ENCODE measurements around the gene LTBP1. TPM values are rescaled to one million over a fixed set of nuclear protein-coding genes. Genes with fewer than 3 reads are reported as not detected.

LTBP1 gene
- total and polyA plus RNA-seq, 12 donors: 6.2 to 47.2 (median 15.5) TPM

DNA sequence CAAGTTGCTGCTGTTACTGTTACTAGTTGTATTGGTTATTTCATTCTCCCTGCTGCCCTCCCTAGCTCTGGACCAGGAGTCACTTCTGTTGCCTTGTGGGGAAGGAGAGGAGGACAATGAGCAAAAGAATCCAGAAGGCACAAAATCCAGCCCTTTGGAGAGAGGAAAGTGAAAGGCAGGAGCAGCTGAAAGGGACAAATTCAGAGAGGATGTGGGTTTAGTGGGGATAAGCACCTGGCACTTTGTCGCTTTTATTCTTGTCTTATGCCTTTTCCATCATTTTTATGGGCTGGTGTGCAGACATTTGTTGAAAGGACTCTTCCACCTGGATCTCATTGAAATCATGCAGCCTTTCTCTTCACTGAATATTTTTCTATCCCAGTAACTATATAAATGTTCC lies 24.3 kb upstream of the LTBP1 start:
- TF ChIP-seq, protein P1, sequence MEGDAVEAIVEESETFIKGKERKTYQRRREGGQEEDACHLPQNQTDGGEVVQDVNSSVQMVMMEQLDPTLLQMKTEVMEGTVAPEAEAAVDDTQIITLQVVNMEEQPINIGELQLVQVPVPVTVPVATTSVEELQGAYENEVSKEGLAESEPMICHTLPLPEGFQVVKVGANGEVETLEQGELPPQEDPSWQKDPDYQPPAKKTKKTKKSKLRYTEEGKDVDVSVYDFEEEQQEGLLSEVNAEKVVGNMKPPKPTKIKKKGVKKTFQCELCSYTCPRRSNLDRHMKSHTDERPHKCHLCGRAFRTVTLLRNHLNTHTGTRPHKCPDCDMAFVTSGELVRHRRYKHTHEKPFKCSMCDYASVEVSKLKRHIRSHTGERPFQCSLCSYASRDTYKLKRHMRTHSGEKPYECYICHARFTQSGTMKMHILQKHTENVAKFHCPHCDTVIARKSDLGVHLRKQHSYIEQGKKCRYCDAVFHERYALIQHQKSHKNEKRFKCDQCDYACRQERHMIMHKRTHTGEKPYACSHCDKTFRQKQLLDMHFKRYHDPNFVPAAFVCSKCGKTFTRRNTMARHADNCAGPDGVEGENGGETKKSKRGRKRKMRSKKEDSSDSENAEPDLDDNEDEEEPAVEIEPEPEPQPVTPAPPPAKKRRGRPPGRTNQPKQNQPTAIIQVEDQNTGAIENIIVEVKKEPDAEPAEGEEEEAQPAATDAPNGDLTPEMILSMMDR (IDR thresholded peaks at IDR 0.05): no peak
- no peak for TF ChIP-seq POLR2A (IDR thresholded peaks at IDR 0.05)
- Histone ChIP-seq H3K9me3 (replicated peaks in 1 of 3) (no peaks in the 10 kb centered on the region), H3K4me1 (replicated peaks in 1 of 2) (no peaks in the 10 kb centered on the region), H3K27me3 (no peaks in the 10 kb centered on the region), H3K27ac (no peak overlapping the region), H3K36me3 (replicated peaks in 1 of 2) (no peaks in the 10 kb centered on the region), H3K4me3 (no peak overlapping the region)
- intact Hi-C loops (cut with DNase I): no loop called here
- 80 to 100% (median 90%) methylated on average over 1 of the region's 1 CpG for WGBS, 4 donors
- DNase-seq: no peak

DNA sequence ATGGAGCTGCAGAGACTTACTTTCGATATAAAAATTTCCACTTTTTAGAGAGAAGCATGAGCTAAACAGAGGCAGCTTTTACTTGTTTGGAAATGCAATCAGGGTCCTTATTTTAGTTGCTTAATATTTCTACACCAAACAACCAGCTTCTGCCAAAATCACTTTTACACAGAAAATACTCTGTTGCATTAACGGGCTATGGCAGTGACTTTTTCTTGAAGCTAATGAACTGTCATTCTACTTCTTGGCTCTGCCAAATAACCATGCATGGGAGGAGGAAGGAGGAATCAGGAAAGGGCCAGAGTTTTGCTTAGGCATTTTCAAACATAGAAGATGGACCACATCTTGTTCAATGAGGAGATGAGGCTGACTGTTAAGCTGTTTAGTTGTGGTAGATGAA lies 23.6 kb upstream of the LTBP1 start:
- no peak overlapping the region for H3K27ac ChIP-seq
- no peak overlapping the region for H3K4me3 ChIP-seq
- H3K27me3 ChIP-seq: no peaks in the 10 kb centered on the region
- WGBS, 4 donors: 85 to 91% (median 87%) methylated on average over 2 of the region's 2 CpGs
- no peaks in the 10 kb centered on the region for H3K9me3 ChIP-seq (replicated peaks in 1 of 3)
- intact Hi-C loops (cut with DNase I): no loop called here
- no peaks in the 10 kb centered on the region for H3K36me3 ChIP-seq (replicated peaks in 1 of 2)
- DNase-seq: no peak
- H3K4me1 ChIP-seq (replicated peaks in 1 of 2): no peaks in the 10 kb centered on the region
- TF ChIP-seq, protein P1 (IDR thresholded peaks at IDR 0.05): no peak
- TF ChIP-seq POLR2A (IDR thresholded peaks at IDR 0.05): no peak

DNA sequence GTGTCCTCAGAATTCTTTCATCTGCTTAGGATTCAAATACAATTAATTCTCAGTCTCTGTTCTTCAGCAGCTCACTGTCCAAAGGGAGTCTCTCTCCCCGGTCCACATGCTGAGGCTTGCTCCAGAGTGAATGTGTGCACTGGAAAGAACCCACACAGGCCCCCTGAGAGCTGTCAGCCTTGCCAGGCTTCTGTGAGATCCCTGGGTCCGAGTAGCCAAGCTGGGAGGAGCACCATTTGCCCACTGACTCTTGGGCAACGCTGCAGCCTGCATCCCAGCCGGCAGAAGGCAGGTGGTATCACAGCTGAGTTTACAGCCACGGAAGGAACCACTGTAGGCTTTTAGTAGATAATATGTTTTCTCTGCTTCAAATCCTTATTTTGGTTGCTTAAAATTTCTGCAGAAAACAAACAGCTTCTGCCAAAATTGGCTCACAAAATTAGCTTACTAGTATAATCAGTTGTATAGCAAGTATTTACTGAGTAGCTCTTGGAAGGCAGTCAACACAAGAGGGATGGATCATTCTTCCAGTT lies 21.4 kb upstream of the LTBP1 start:
- WGBS, 4 donors: 61 to 71% (median 69%) methylated on average over 5 of the region's 5 CpGs
- no peak for DNase-seq

DNA sequence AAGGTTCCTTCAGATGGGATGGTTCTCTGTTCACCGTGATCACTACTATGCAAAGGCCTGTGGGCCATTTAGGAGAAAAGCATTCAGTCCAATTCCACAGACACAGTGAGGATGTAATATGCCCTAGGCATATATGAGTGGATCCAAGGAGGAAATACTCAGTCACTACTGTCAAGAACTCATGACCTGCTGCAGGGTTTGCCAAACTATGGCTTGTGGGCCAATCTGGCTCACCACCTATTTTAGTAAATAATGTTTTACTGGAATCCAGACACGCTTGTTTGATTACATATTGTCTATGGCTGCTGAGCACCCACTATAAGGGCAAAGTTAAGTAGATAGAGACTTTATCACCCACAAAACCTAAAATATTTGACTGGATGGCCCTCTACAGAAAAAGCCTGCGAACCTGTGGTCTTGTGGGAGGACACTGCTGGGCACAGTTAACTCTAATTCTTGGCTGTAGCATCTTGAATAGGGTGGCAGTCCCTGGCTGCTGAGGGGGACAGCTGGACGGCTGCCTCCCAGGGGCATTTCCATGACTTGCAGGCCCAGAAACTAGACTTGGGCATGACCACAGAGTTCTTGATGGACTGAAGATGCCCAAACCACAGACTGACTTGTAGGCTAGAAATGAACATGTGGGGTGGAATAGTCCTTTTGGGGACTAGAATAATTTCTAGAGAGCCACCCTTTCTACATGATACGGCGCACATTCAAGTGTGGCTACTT lies 20.6 kb upstream of the LTBP1 start:
- Histone ChIP-seq H3K27ac (no peak overlapping the region), H3K9me3 (replicated peaks in 1 of 3) (no peaks in the 10 kb centered on the region), H3K36me3 (replicated peaks in 1 of 2) (no peaks in the 10 kb centered on the region), H3K27me3 (no peaks in the 10 kb centered on the region), H3K4me3 (no peak overlapping the region), H3K4me1 (replicated peaks in 1 of 2) (no peaks in the 10 kb centered on the region)
- intact Hi-C loops (cut with DNase I): no loop called here
- no peak for DNase-seq
- WGBS, 4 donors: 89 to 98% (median 93%) methylated on average over 5 to 6 of the region's 6 CpGs
- TF ChIP-seq, protein P1 (IDR thresholded peaks at IDR 0.05): no peak
- no peak for TF ChIP-seq POLR2A (IDR thresholded peaks at IDR 0.05)

More for the DNA sequence above, 21.4 kb upstream of the LTBP1 start:
- no peaks in the 10 kb centered on the region for H3K9me3 ChIP-seq (replicated peaks in 1 of 3)
- no peak for TF ChIP-seq POLR2A (IDR thresholded peaks at IDR 0.05)
- TF ChIP-seq, protein P1 (IDR thresholded peaks at IDR 0.05): no peak
- no peak overlapping the region for H3K27ac ChIP-seq
- no peaks in the 10 kb centered on the region for H3K27me3 ChIP-seq
- no peak overlapping the region for H3K4me3 ChIP-seq
- no peaks in the 10 kb centered on the region for H3K4me1 ChIP-seq (replicated peaks in 1 of 2)
- intact Hi-C loops (cut with DNase I): no loop called here
- H3K36me3 ChIP-seq (replicated peaks in 1 of 2): no peaks in the 10 kb centered on the region

All from adrenal gland (tissue), 12 donors.